HG03095 (cell line): ENCODE results near the gene CAB39.

ENCODE experiments used
- ATAC-seq: cut with Tn5 transposase; IDR thresholded peaks from one replicate; pipeline ENCODE4 v1.9.1; 2021; ENCODE audit warnings: moderate library complexity; ENCODE audit not compliant: unreplicated experiment

The CAB39 gene

GRCh38 chr2:230812033-230812432 is 99.4 kb downstream of the CAB39 start:
- no peak for ATAC-seq

- no peak for ATAC-seq
Observed at GRCh38 chr2:230814616-230815015, 102.0 kb downstream of the CAB39 start.

GRCh38 chr2:230815088-230815487 is 102.4 kb downstream of the CAB39 start:
- no peak for ATAC-seq

GRCh38 chr2:230816735-230817134 is 104.1 kb downstream of the CAB39 start:
- ATAC-seq = no peak

GRCh38 chr2:230819433-230819832 is 106.8 kb downstream of the CAB39 start:
- ATAC-seq = no peak

- ATAC-seq = no peak
Observed at GRCh38 chr2:230821261-230821990, 108.8 kb downstream of the CAB39 start.

- ATAC-seq = no peak
Observed at GRCh38 chr2:230821991-230822520, 109.4 kb downstream of the CAB39 start.

GRCh38 chr2:230823264-230823964 is 110.8 kb downstream of the CAB39 start:
- no peak for ATAC-seq

- ATAC-seq = no peak
Observed at GRCh38 chr2:230824406-230824978, 111.8 kb downstream of the CAB39 start.

- no peak for ATAC-seq
Observed at GRCh38 chr2:230825354-230825753, 112.7 kb downstream of the CAB39 start.

- no peak for ATAC-seq
Observed at GRCh38 chr2:230827774-230828271, 115.2 kb downstream of the CAB39 start.

GRCh38 chr2:230828272-230828961 is 115.8 kb downstream of the CAB39 start:
- ATAC-seq = no peak

GRCh38 chr2:230829293-230829692 is 116.7 kb downstream of the CAB39 start:
- ATAC-seq = no peak

- ATAC-seq = no peak
Observed at GRCh38 chr2:230829959-230830358, 117.3 kb downstream of the CAB39 start.

GRCh38 chr2:230830428-230830827 is 117.8 kb downstream of the CAB39 start:
- ATAC-seq = no peak

- no peak for ATAC-seq
Observed at GRCh38 chr2:230840301-230840700, 127.7 kb downstream of the CAB39 start.

- no peak for ATAC-seq
Observed at GRCh38 chr2:230842473-230842872, 129.8 kb downstream of the CAB39 start.

GRCh38 chr2:230843132-230843531 is 130.5 kb downstream of the CAB39 start:
- no peak for ATAC-seq

- ATAC-seq = no peak
Observed at GRCh38 chr2:230846360-230846759, 133.7 kb downstream of the CAB39 start.

- no peak for ATAC-seq
Observed at GRCh38 chr2:230847883-230848388, 135.3 kb downstream of the CAB39 start.
